GM19099 (cell line): ENCODE data around the gene DCC.

ENCODE experiments used
- POLR2A ChIP-seq: IDR thresholded peaks from 3 replicates; pipeline ENCODE4 v1.6.1; 2011; ENCODE audit warnings: low read depth; ENCODE audit not compliant: insufficient read length; ENCODE audit errors: extremely low read depth

The DCC gene

DNA sequence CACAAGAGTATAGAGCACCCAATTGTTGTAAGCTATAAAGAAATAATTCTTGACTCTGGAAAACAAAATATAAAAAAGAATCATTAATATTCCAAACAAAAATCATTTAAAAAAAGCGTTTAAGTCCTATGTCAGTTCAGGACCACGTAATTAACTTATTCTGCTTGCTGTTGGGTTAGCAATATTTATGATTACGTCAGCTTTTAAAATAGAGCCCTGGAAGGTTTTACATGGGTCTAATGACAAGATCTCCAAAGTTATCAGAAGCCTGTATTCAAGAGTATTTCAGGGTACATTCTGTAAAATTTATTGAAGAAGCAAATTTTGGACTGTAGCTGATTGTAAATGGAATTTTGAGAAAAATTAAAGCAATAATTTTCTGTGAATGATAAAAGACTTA, 521.6 kb downstream of the DCC start:
- no peak for TF ChIP-seq POLR2A

GRCh38 chr18:52869349-52869923, 529.4 kb downstream of the DCC start:
- TF ChIP-seq POLR2A = no peak

- TF ChIP-seq POLR2A = no peak
Measured at GRCh38 chr18:52869942-52870907, 530.2 kb downstream of the DCC start.

DNA sequence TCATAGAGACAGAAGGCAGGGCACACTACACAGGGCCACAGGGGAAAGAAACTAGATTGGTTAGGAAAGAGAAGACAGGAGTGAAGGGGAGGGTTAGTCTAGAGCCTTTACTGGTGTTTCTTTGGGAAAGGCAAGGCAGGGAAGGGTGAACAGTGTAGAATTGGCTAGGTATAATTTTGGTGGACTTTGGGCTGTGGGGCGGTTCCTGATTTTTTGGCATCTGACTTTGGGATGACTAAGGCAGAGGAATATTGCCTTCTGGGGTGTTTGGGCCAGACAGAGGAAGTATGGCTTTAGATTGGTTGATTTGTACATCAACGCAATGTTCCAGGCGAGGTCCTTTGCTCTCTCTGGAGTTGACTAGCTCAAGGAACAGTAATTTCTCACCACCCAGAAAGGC, 534.8 kb downstream of the DCC start:
- no peak for TF ChIP-seq POLR2A

DNA sequence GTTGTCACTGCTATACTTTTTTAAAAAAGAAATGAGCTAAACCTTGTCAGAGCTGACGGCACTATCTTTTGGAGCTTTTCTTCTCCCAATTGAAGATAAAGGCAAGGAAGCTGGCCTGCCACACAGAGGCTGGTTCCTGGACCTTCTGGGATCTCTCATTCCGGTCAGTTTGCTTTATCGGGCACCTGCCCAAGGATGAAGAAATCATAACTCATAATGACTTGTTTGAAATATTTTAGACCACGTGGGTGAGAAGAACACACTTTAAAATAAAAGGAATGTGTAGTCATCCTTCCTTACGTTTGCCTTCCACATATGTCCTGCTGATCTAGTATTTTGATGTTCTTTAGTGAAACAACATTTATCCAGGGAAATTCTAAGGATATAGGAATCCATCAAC, 535.7 kb downstream of the DCC start:
- no peak for TF ChIP-seq POLR2A

GRCh38 chr18:52888014-52888413, 548.0 kb downstream of the DCC start:
- no peak for TF ChIP-seq POLR2A

GRCh38 chr18:52894801-52895200, 554.8 kb downstream of the DCC start:
- no peak for TF ChIP-seq POLR2A

GRCh38 chr18:52897611-52898484, 557.9 kb downstream of the DCC start:
- TF ChIP-seq POLR2A = no peak

GRCh38 chr18:52898485-52899058, 558.6 kb downstream of the DCC start:
- TF ChIP-seq POLR2A = no peak

GRCh38 chr18:52902188-52902587, 562.2 kb downstream of the DCC start:
- TF ChIP-seq POLR2A = no peak

GRCh38 chr18:52903857-52904256, 563.9 kb downstream of the DCC start:
- TF ChIP-seq POLR2A = no peak

DNA sequence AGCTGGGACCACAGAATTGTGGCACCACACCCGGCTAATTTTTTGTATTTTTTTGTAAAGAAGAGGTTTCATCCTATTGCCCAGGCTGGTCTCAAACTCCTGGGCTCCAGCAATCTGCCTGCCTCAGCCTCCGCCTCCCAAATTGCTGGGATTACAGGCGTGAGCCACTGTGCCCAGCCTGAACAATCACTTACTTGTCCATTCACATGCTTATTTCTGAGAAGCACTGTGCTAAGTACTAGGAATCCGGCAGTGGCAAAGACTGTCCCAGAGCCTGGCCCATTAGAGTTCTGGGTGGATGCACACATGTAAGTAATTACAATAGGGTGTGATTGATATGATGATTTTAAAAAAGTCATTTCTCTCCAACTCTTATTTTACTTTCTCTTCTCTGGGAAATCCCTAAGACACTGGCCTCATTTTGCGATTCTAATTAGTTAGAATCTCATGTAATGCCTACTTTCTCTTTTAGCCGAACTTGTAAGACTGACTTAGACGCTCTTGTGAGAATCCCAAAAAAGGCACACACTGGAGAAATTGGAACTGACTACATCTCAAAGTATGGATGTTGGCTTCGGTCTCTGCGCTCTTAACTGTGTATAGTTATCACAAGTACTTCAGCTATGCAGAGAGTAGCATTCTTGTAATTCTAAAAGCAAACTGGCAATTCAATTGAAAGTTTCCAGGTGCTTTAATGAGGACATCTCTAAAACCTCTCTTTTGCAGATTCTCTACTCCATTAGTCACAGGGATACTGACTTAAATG, 567.7 kb downstream of the DCC start:
- no peak for TF ChIP-seq POLR2A

DNA sequence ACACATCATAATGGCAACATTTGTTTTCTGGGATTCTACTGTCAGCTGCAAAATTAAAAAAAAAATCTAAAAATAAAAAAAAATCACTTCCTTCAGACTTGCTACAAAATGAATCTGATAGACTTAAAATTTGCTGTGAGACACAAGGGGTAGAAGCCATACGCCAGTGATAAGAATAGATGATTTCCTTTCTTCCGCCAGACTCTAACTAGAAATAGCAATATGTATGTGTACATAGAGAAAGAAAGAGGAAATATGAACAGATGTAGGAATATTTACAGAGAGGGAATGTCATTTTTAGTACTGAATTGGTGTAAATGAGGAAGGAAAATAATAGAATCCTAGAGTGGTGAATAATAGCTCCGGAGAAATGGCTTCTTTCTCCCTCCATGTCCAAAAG, 574.2 kb downstream of the DCC start:
- TF ChIP-seq POLR2A = no peak

- TF ChIP-seq POLR2A = no peak
Measured at GRCh38 chr18:52920665-52921064, 580.7 kb downstream of the DCC start.
